ENCODE measurements around the gene APOBEC3H. TPM values are rescaled to one million over a fixed set of nuclear protein-coding genes. Genes with fewer than 3 reads are reported as not detected.

APOBEC3H gene
- total RNA-seq, 1 donor from 2014 or later, result 20.0 TPM

DNA sequence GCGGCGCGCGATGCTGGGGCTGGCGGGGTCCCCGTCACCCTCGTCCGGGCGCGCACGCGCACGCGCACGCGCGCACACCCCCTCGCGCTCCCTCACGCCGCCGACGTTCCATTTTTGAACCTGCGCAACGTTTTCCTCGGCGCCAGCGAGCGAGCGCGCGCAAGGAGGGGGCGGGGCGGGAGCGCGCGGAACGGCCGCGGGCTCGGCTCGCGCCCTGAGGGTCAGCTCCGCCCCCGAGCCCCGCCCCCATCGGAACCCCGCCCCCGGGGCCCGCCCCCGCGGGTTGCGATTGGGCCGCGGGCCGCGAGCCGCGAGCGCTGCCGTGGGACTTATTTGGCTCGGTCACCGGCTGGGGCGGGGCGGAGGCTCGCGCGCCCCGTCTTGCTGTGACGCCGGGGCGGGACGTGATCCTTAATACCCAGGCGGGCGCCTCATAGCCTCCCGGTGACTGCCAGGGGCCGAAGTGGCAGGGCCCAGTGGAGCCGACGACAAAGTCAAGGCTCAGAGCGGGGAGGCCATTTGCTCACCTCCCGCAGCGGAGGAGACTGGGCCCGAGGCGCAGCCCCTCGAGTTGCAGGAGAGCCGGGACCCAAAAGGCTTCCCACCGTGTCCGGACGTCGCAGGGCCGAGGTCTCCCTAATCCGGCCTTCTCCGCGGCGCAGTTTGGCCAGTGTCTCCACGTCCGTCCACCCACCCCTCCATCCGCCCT is 55.6 kb downstream of the APOBEC3H start, which contains the start of gene CBX7:
Gene CBX7 (minus strand): TSS at position 170 of the 709 bp plus-strand sequence. CDS start 236 bp downstream, outside the sequence.
- intact Hi-C loops (cut with micrococcal nuclease), result loop anchor here (1.0 to 10.0 kb wide), 3 partner anchors 8 to 372 kb away; partner anchors contain the start of genes ATF4 and RPL3

DNA sequence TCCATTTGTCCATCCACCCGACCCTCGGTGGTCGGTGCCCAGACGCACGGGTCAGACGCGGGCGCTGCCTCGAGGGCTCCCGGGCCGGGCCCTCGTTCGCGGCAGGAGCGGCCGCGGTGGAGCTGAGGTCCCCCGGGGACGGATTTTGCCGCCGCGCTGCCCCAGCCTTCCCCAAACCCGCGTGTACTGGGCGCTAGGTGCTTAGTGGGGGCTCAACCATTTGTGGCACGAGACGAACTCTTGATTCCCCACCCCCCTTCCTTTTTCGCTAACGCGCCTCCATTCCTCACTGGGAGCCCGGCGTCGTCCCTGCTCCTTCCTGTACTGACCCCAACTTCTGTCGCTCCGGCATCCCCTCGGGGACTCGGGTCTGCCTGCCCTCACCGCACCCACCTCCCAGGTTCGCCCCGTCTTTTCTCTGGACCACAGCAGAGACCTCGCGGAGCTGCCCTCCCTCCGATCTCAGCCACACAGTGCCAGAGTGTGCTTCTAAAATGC is 56.2 kb downstream of the APOBEC3H start:
- intact Hi-C loops (cut with micrococcal nuclease), result loop anchor here (10.0 kb wide), 1 partner anchor 372 kb away; the partner anchor contains the start of gene ATF4

Other genes starting within 250 kb of the APOBEC3H start
- 64.3 and 67.9 TPM in 2 replicates for gene CBX6, start 225.0 kb upstream of the APOBEC3H start, total RNA-seq
- gene APOBEC3A, start 139.6 kb upstream of the APOBEC3H start, total RNA-seq, result 0.68 TPM in 1 of 2 replicates, not detected in the other
- 27.4 and 27.8 TPM in 2 replicates for gene APOBEC3B, start 114.9 kb upstream of the APOBEC3H start, total RNA-seq
- 97.9 and 101 TPM in 2 replicates for gene APOBEC3C, start 83.0 kb upstream of the APOBEC3H start, total RNA-seq
- gene APOBEC3D, start 76.1 kb upstream of the APOBEC3H start, total RNA-seq, result 35.9 and 36.3 TPM in 2 replicates
- gene APOBEC3F, start 56.4 kb upstream of the APOBEC3H start, total RNA-seq, result 28.3 and 28.7 TPM in 2 replicates
- gene APOBEC3G, start 20.0 kb upstream of the APOBEC3H start, total RNA-seq, result 72.5 and 75.8 TPM in 2 replicates
- gene CBX7, start 55.4 kb downstream of the APOBEC3H start, total RNA-seq, result 10.1 and 10.5 TPM in 2 replicates
- gene PDGFB, start 147.7 kb downstream of the APOBEC3H start, total RNA-seq, result 0.30 and 0.48 TPM in 2 replicates
- 1,736 and 1,740 TPM in 2 replicates for gene RPL3, start 222.4 kb downstream of the APOBEC3H start, total RNA-seq